HepG2 (cell line): ENCODE measurements around the gene SLX9. TPM values are rescaled to one million over a fixed set of nuclear protein-coding genes. Genes with fewer than 3 reads are reported as not detected.

Experiments used
- ATAC-seq: fragments of 200-7000 bp; cut with Tn5 transposase; 3 replicates; pipeline ENCODE4 v1.9.1; 2020; ENCODE audit warnings: mild to moderate bottlenecking, moderate library complexity
- BruUV-seq: library from RNA; stranded (reverse); fragments of 400-500 nt; replicated peaks from 2 replicates; lab custom pipeline; 2021; lab: Mats Ljungman, UMichigan
- CTCF ChIA-PET: fragments of 300-600 bp; formaldehyde crosslinking; extraction: SDS; loops from one replicate; lab custom pipeline; 2021; ENCODE audit warnings: low total read pairs, inconsistent platforms, low intra/inter-chr PET ratio; lab: Yijun Ruan, JAX
- POLR2A ChIA-PET: fragments of 350-600 bp; sonication (Branson Sonifier 250); formaldehyde crosslinking; loops from one replicate; lab custom pipeline; 2020; ENCODE audit warnings: antibody characterized with exemption, inconsistent platforms; lab: Yijun Ruan, JAX
- DNase-seq: peaks from one replicate; pipeline ENCODE4 v3.0.0-alpha.2; 2015; ENCODE audit warnings: low spot score
- FAIRE-seq: peaks from 3 replicates; lab custom pipeline; 2011; peaks lifted over from hg19 to GRCh38; lab: Jason Lieb, UNC
- H2AFZ ChIP-seq: one replicate; pipeline ENCODE4 v1.6.1; 2011; ENCODE audit warnings: low read length, inconsistent platforms
- H3K27ac ChIP-seq: fragments of 300-600 bp; 3 replicates; pipeline ENCODE4 v1.8.0; 2011; ENCODE audit warnings: mixed run types, mild to moderate bottlenecking, mixed read lengths, low read length, inconsistent platforms; ENCODE audit not compliant: insufficient read depth; ENCODE audit errors: extremely low read length
- H3K27me3 ChIP-seq, 2 experiments: fragments of 200-600 bp in 1 of 2; 2 replicates in 1 of 2; 3 replicates in 1 of 2; pipeline versions ENCODE4 v1.6.0 to v1.8.0; 2011; ENCODE audit warnings: low read length in 2 of 2, mild to moderate bottlenecking in 2 of 2, moderate library complexity in 2 of 2, inconsistent platforms in 1 of 2; ENCODE audit not compliant: insufficient read depth in 2 of 2, control insufficient read depth in 1 of 2
- H3K36me3 ChIP-seq, 2 experiments: fragments of 200-600 bp in 1 of 2; replicated peaks in 1 of 2; 2 replicates in 1 of 2; 3 replicates in 1 of 2; pipeline versions ENCODE4 v1.5.1 to v1.8.0; 2011; ENCODE audit warnings: low read length in 2 of 2, inconsistent platforms in 1 of 2; ENCODE audit not compliant: insufficient read depth in 2 of 2, control insufficient read depth in 1 of 2
- H3K4me1 ChIP-seq: 2 replicates; pipeline ENCODE4 v1.5.1; 2012; ENCODE audit warnings: low read length, inconsistent platforms; ENCODE audit not compliant: insufficient read depth
- H3K4me2 ChIP-seq: 2 replicates; pipeline ENCODE4 v1.6.0; 2011; ENCODE audit warnings: low read depth, low read length, inconsistent platforms
- H3K4me3 ChIP-seq, 3 experiments: fragments of 200-600 bp in 1 of 3; sonication (generic), shearing (Covaris generic) in 1 of 3; replicated peaks in 1 of 3; 2 replicates each; pipeline ENCODE4 v1.5.1; 2011 to 2016; ENCODE audit warnings: low read length in 3 of 3, inconsistent platforms in 2 of 3, low read depth in 2 of 3, mild to moderate bottlenecking in 2 of 3, control low read depth in 1 of 3, mixed read lengths in 1 of 3; ENCODE audit not compliant: insufficient read depth in 1 of 3
- H3K79me2 ChIP-seq: one replicate; pipeline ENCODE4 v1.6.1; 2011; ENCODE audit warnings: low read length, inconsistent platforms; ENCODE audit not compliant: insufficient read depth
- H3K9ac ChIP-seq: 2 replicates; pipeline ENCODE4 v1.6.0; 2011; ENCODE audit warnings: mild to moderate bottlenecking, low read depth, low read length, inconsistent platforms; ENCODE audit not compliant: insufficient read depth
- H3K9me3 ChIP-seq: 2 replicates; pipeline ENCODE4 v1.5.1; 2012; ENCODE audit warnings: mild to moderate bottlenecking, low read length
- H4K20me1 ChIP-seq: 2 replicates; pipeline ENCODE4 v1.6.0; 2011; ENCODE audit warnings: inconsistent platforms, mild to moderate bottlenecking, low read length, moderate library complexity; ENCODE audit not compliant: insufficient read depth
- ADNP ChIP-seq: sonication (generic); formaldehyde crosslinking; IDR thresholded peaks from 2 replicates; pipeline ENCODE4 v1.4.0; 2020; ENCODE audit warnings: missing genetic modification reagents
- ARNT ChIP-seq: fragments of 450-650 bp; IDR thresholded peaks from 2 replicates; pipeline ENCODE4 v1.6.1; 2017
- ARNTL ChIP-seq: sonication (generic); formaldehyde crosslinking; IDR thresholded peaks from 2 replicates; pipeline ENCODE4 v1.4.0; 2020; ENCODE audit warnings: mild to moderate bottlenecking, missing genetic modification reagents
- ATF7 ChIP-seq, 2 experiments: fragments of 450-650 bp in 1 of 2; sonication (generic) in 1 of 2; formaldehyde crosslinking in 1 of 2; IDR thresholded peaks; 2 replicates each; pipeline versions ENCODE4 v1.4.0 to v1.6.1; 2016 to 2020; ENCODE audit warnings: antibody characterized with exemption in 1 of 2, mild to moderate bottlenecking in 1 of 2, missing genetic modification reagents in 1 of 2
- CREB1 ChIP-seq, 2 experiments: fragments of 450-650 bp in 1 of 2; IDR thresholded peaks; 2 replicates each; pipeline ENCODE4 v1.6.1; 2016 to 2017; ENCODE audit warnings: control low read depth in 1 of 2, mild to moderate bottlenecking in 1 of 2, missing compliant biosample characterization in 1 of 2, missing genetic modification characterization in 1 of 2
- ERF ChIP-seq: IDR thresholded peaks from 2 replicates; pipeline ENCODE4 v1.6.1; 2018; ENCODE audit warnings: missing biosample characterization, missing genetic modification reagents
- ESRRA ChIP-seq: sonication (generic); formaldehyde crosslinking; IDR thresholded peaks from 2 replicates; pipeline ENCODE4 v1.5.1; 2020; ENCODE audit warnings: mild to moderate bottlenecking, low read depth, missing genetic modification reagents
- FOSL1 ChIP-seq: sonication (generic); formaldehyde crosslinking; IDR thresholded peaks from 2 replicates; pipeline ENCODE4 v1.9.0; 2021; ENCODE audit warnings: missing genetic modification reagents, borderline replicate concordance
- HNRNPL ChIP-seq: fragments of 200-400 bp; formaldehyde crosslinking; IDR thresholded peaks from 2 replicates; pipeline ENCODE4 v1.6.1; 2017; ENCODE audit warnings: mild to moderate bottlenecking, low read depth, low read length
- IRX3 ChIP-seq: sonication (generic); formaldehyde crosslinking; IDR thresholded peaks from 2 replicates; pipeline ENCODE4 v1.8.1; 2023; ENCODE audit warnings: mild to moderate bottlenecking, low read depth, missing genetic modification reagents, borderline replicate concordance
- KDM6A ChIP-seq: IDR thresholded peaks from 2 replicates; pipeline ENCODE4 v1.6.1; 2016; ENCODE audit warnings: low read depth
- MLLT10 ChIP-seq: sonication (generic); formaldehyde crosslinking; IDR thresholded peaks from 2 replicates; pipeline ENCODE4 v1.4.0; 2020; ENCODE audit warnings: missing genetic modification reagents
- MTERF4 ChIP-seq: sonication (generic); formaldehyde crosslinking; IDR thresholded peaks from 2 replicates; pipeline ENCODE4 v1.8.0; 2023; ENCODE audit warnings: mild to moderate bottlenecking, missing genetic modification reagents
- ZNF143 ChIP-seq: sonication (generic); formaldehyde crosslinking; IDR thresholded peaks from 2 replicates; pipeline ENCODE4 v1.4.0; 2020; ENCODE audit warnings: missing genetic modification reagents
- ZNF3 ChIP-seq: IDR thresholded peaks from 2 replicates; pipeline ENCODE4 v1.7.0; 2017; ENCODE audit warnings: inconsistent platforms
- ZNF354B ChIP-seq: sonication (generic); formaldehyde crosslinking; IDR thresholded peaks from 2 replicates; pipeline ENCODE4 v1.8.0; 2022; ENCODE audit warnings: mild to moderate bottlenecking, missing genetic modification reagents
- ZNF598 ChIP-seq: sonication (generic); formaldehyde crosslinking; IDR thresholded peaks from 2 replicates; pipeline ENCODE4 v1.5.1; 2020; ENCODE audit warnings: mild to moderate bottlenecking, missing genetic modification reagents, borderline replicate concordance
- ZNF607 ChIP-seq: sonication (generic); formaldehyde crosslinking; IDR thresholded peaks from 2 replicates; pipeline ENCODE4 v1.5.1; 2020; ENCODE audit warnings: missing genetic modification reagents, mild to moderate bottlenecking, borderline replicate concordance
- WGBS: methylation state at CpG from one replicate; pipeline ENCODE4 v1.1.6; 2017; ENCODE audit warnings: low lambda C conversion rate; 5-methylcytosine and 5-hydroxymethylcytosine counted together
- in situ Hi-C: cut with HindIII; loops from 2 replicates; pipeline ENCODE4 v1.10.0; 2017; ENCODE audit warnings: low pct_unique_long_range_greater_than_20kb; ENCODE audit not compliant: extremely low pct_ligation_motif_present
- intact Hi-C: fragments of 100-400 bp; cut with micrococcal nuclease; formaldehyde crosslinking; loops from one replicate; pipeline ENCODE4 v1.10.0; 2022; ENCODE audit not compliant: unreplicated experiment
- polyA plus RNA-seq, 8 experiments: library from polyadenylated mRNA; depleted of rRNA in 3 of 8; stranded (reverse) in 7 of 8; unstranded in 1 of 8; fragments of >200 nt; fragmentation: Illumina TruSeq in 4 of 8; extraction: Trizol in 4 of 8; gene quantifications; 2 replicates each; pipeline versions ENCODE4 v1.2.1 to v1.2.3, GENCODE V29; 2011 to 2016; ENCODE audit warnings: low read depth in 4 of 8, missing spikeins in 1 of 8, mixed read lengths in 1 of 8; ENCODE audit not compliant: insufficient read depth in 1 of 8
- total RNA-seq, 5 experiments: library from RNA; depleted of rRNA; stranded (reverse); fragments of >200 nt; fragmentation: Illumina TruSeq; extraction: Trizol; gene quantifications; 2 replicates each; pipeline ENCODE4 v1.2.3, GENCODE V29; 2016; ENCODE audit warnings: low read depth in 1 of 5

The SLX9 gene
- total and polyA plus RNA-seq, 2 of the 13 experiments (the other 11 are each of a cell fraction or from before 2014, with no cell fraction given) = 21.0 to 47.1 TPM

GRCh38 chr21:44898851-44899767 lies 40.7 kb upstream of the SLX9 start:
- no peak for FAIRE-seq
- CTCF ChIA-PET = no interaction called here

GRCh38 chr21:44899768-44900558 lies 39.9 kb upstream of the SLX9 start:
- no peaks in the 10 kb centered on the region for H4K20me1 ChIP-seq
- no peaks in the 10 kb centered on the region for H3K9me3 ChIP-seq
- WGBS = 94% methylated on average over 32 of the region's 37 CpGs
- ChIA-PET CTCF (no interaction called here), POLR2A (no interaction called here)
- no peak overlapping the region for H3K4me3 ChIP-seq
- no peak overlapping the region for H3K4me2 ChIP-seq
- H3K36me3 ChIP-seq = peaks cover 0 to 10% of the 10 kb centered on the region in 2 experiments; a peak in 3 of 5 replicates
- no peak overlapping the region for H2AFZ ChIP-seq
- in situ Hi-C loops (no loop called here), intact Hi-C loops (no loop called here)
- BruUV-seq = no TSS peak
- no peak for FAIRE-seq
- no peak overlapping the region for H3K27ac ChIP-seq
- H3K4me1 ChIP-seq = peaks cover 25% of the 10 kb centered on the region
- H3K79me2 ChIP-seq = no peaks in the 10 kb centered on the region
- H3K27me3 ChIP-seq = no peaks in the 10 kb centered on the region
- no peak for ATAC-seq
- no peak overlapping the region for H3K9ac ChIP-seq
- DNase-seq = no peak
- TF ChIP-seq ARNT (no peak), IRX3 (no peak), ZNF143 (no peak), ERF (CRISPR knock-in tag) (no peak), ATF7 (IDR thresholded peaks at IDR 0.05) (no peak), ATF7 (CRISPR knock-in tag; IDR thresholded peaks at IDR 0.05) (no peak), ZNF607 (CRISPR knock-in tag) (no peak), CREB1 (IDR thresholded peaks at IDR 0.05) (no peak), CREB1 (CRISPR knock-in tag; IDR thresholded peaks at IDR 0.05) (no peak), ARNTL (CRISPR knock-in tag) (no peak), ZNF354B (CRISPR knock-in tag) (no peak), ESRRA (no peak), MLLT10 (CRISPR knock-in tag) (no peak), KDM6A (no peak), MTERF4 (CRISPR knock-in tag) (no peak), ZNF3 (no peak)

More at GRCh38 chr21:44898851-44899767, 40.7 kb upstream of the SLX9 start:
- Histone ChIP-seq H3K9ac (no peak overlapping the region), H3K27me3 (peaks cover 3% of the 10 kb centered on the region in 2 experiments; a peak in 2 of 5 replicates), H3K79me2 (no peaks in the 10 kb centered on the region), H3K36me3 (peaks cover 0 to 10% of the 10 kb centered on the region in 2 experiments; a peak in 3 of 5 replicates), H4K20me1 (no peaks in the 10 kb centered on the region), H3K4me1 (peaks cover 26% of the 10 kb centered on the region), H3K4me3 (no peak overlapping the region), H3K27ac (no peak overlapping the region), H3K4me2 (no peak overlapping the region), H3K9me3 (no peaks in the 10 kb centered on the region), H2AFZ (no peak overlapping the region)
- intact Hi-C loops (no loop called here), in situ Hi-C loops (no loop called here)
- ATAC-seq (no peak), DNase-seq (no peak)
- BruUV-seq = no TSS peak
- WGBS = 81% methylated on average over 30 of the region's 49 CpGs
- POLR2A ChIA-PET = interaction anchor here (1.1 to 2.0 kb wide), 3 partner anchors 8 to 21 kb away, joined by 5 to 6 read pairs (median 6); no protein-coding TSS in a partner anchor
- no peak for TF ChIP-seq ADNP (CRISPR knock-in tag)
- TF ChIP-seq ZNF598 (CRISPR knock-in tag) = no peak
- TF ChIP-seq HNRNPL = 0 out of 2 replicates have a peak, but pooled peaks have one; percentile 49
- TF ChIP-seq FOSL1 (CRISPR knock-in tag) = no peak
